HG03442 (cell line): ENCODE data around the gene GID8.
A peak's percentile ranks its signal among the peaks of the same experiment; 100 is the strongest.

ENCODE experiments used
- ATAC-seq: cut with Tn5 transposase; IDR thresholded peaks from one replicate; pipeline ENCODE4 v1.9.1; 2021; ENCODE audit warnings: mild to moderate bottlenecking, moderate library complexity; ENCODE audit not compliant: unreplicated experiment

The GID8 gene

GRCh38 chr20:62968378-62969178 is 30.6 kb downstream of the GID8 start:
- ATAC-seq = no peak

GRCh38 chr20:62969179-62969760 is 31.3 kb downstream of the GID8 start:
- no peak for ATAC-seq

GRCh38 chr20:62969939-62970306 is 32.0 kb downstream of the GID8 start:
- no peak for ATAC-seq

- no peak for ATAC-seq
Measured at GRCh38 chr20:62970307-62971210, 32.6 kb downstream of the GID8 start.

- ATAC-seq = no peak
Measured at GRCh38 chr20:62971211-62971949, 33.4 kb downstream of the GID8 start.

- peak; percentile 55 for ATAC-seq
Measured at GRCh38 chr20:62971950-62972844, 34.2 kb downstream of the GID8 start.

GRCh38 chr20:62972845-62973745 is 35.1 kb downstream of the GID8 start:
- no peak for ATAC-seq

GRCh38 chr20:62975251-62975760 is 37.4 kb downstream of the GID8 start:
- no peak for ATAC-seq

- no peak for ATAC-seq
Measured at GRCh38 chr20:62975812-62976508, 38.0 kb downstream of the GID8 start.

- no peak for ATAC-seq
Measured at GRCh38 chr20:62976886-62977285, 38.9 kb downstream of the GID8 start.

GRCh38 chr20:62977613-62978560 is 39.9 kb downstream of the GID8 start:
- peak; percentile 57 for ATAC-seq

GRCh38 chr20:62978561-62978943 is 40.6 kb downstream of the GID8 start:
- ATAC-seq = no peak

GRCh38 chr20:62979310-62979709 is 41.4 kb downstream of the GID8 start:
- no peak for ATAC-seq

- ATAC-seq = no peak
Measured at GRCh38 chr20:62979876-62980373, 42.0 kb downstream of the GID8 start.

- ATAC-seq = no peak
Measured at GRCh38 chr20:62980380-62980960, 42.5 kb downstream of the GID8 start.

GRCh38 chr20:62980970-62981369 is 43.0 kb downstream of the GID8 start:
- ATAC-seq = no peak
